ENCODE data around the gene SULT2B1. TPM values are rescaled to one million over a fixed set of nuclear protein-coding genes. Genes with fewer than 3 reads are reported as not detected.

SULT2B1 gene
- total RNA-seq, 2 experiments from 2014 or later, result not detected

GRCh38 chr19:48603001-48603400 is 51.0 kb downstream of the SULT2B1 start:
- no peak for DNase-seq
- H3K27ac Mint-ChIP-seq, result no peak overlapping the region
- no peak overlapping the region for H3K4me3 Mint-ChIP-seq
- ChIA-PET POLR2A (interaction anchor here (1.3 to 2.2 kb wide), 2 partner anchors 11 to 13 kb away, joined by 3 to 6 read pairs; partner anchors contain the start of gene FAM83E), CTCF (interaction anchor here (1.7 to 2.8 kb wide), 2 partner anchors 14 to 17 kb away, joined by 3 to 9 read pairs; no protein-coding TSS in a partner anchor)
- H3K4me1 Mint-ChIP-seq (ENCODE audit: low read depth), result no peaks in the 10 kb centered on the region
- H3K36me3 Mint-ChIP-seq (ENCODE audit: low read depth), result no peaks in the 10 kb centered on the region
- no peak for TF ChIP-seq CTCF (IDR thresholded peaks at IDR 0.05)
- ATAC-seq, result no peak
- H3K9me3 Mint-ChIP-seq, result no peaks in the 10 kb centered on the region
- intact Hi-C loops (cut with micrococcal nuclease), result no loop called here
- H3K27me3 Mint-ChIP-seq, result no peaks in the 10 kb centered on the region

GRCh38 chr19:48603449-48603848 is 51.5 kb downstream of the SULT2B1 start:
- no peaks in the 10 kb centered on the region for H3K9me3 Mint-ChIP-seq
- no peak overlapping the region for H3K27ac Mint-ChIP-seq
- H3K36me3 Mint-ChIP-seq (ENCODE audit: low read depth), result no peaks in the 10 kb centered on the region
- intact Hi-C loops (cut with micrococcal nuclease), result no loop called here
- ChIA-PET CTCF (interaction anchor here (1.7 to 2.8 kb wide), 2 partner anchors 14 to 17 kb away, joined by 3 to 9 read pairs; no protein-coding TSS in a partner anchor), POLR2A (interaction anchor here (2.2 kb wide), 1 partner anchor 13 kb away, joined by 6 read pairs; no protein-coding TSS in a partner anchor)
- DNase-seq, result no peak
- no peak for ATAC-seq
- TF ChIP-seq CTCF (IDR thresholded peaks at IDR 0.05), result no peak
- no peaks in the 10 kb centered on the region for H3K27me3 Mint-ChIP-seq
- H3K4me3 Mint-ChIP-seq, result no peak overlapping the region
- H3K4me1 Mint-ChIP-seq (ENCODE audit: low read depth), result no peaks in the 10 kb centered on the region

GRCh38 chr19:48603850-48604249 is 51.9 kb downstream of the SULT2B1 start:
- H3K27me3 Mint-ChIP-seq, result no peaks in the 10 kb centered on the region
- no peak overlapping the region for H3K4me3 Mint-ChIP-seq
- DNase-seq, result no peak
- POLR2A ChIA-PET, result interaction anchor here (2.2 kb wide), 1 partner anchor 12 kb away, joined by 6 read pairs; no protein-coding TSS in a partner anchor
- no peak for TF ChIP-seq CTCF (IDR thresholded peaks at IDR 0.05)
- no peaks in the 10 kb centered on the region for H3K4me1 Mint-ChIP-seq (ENCODE audit: low read depth)
- no peak overlapping the region for H3K27ac Mint-ChIP-seq
- intact Hi-C loops (cut with micrococcal nuclease), result no loop called here
- H3K36me3 Mint-ChIP-seq (ENCODE audit: low read depth), result no peaks in the 10 kb centered on the region
- no peaks in the 10 kb centered on the region for H3K9me3 Mint-ChIP-seq
- CTCF ChIA-PET, result interaction anchor here (1.7 kb wide), 1 partner anchor 17 kb away, joined by 3 read pairs; no protein-coding TSS in a partner anchor
- no peak for ATAC-seq

GRCh38 chr19:48606463-48607358 is 54.7 kb downstream of the SULT2B1 start, which contains the start of gene SPACA4:
Gene SPACA4, plus strand, starts transcription at chr19:48606742. Its CDS starts 237 bp downstream, at chr19:48606979.
- intact Hi-C loops (cut with micrococcal nuclease), result no loop called here
- no peak for TF ChIP-seq CTCF (IDR thresholded peaks at IDR 0.05)
- ChIA-PET CTCF (interaction anchor here (1.3 to 3.4 kb wide), 3 partner anchors 12 to 117 kb away, joined by 3 to 28 read pairs (median 15); no protein-coding TSS in a partner anchor), POLR2A (interaction anchor here (4.8 kb wide), 1 partner anchor 11 kb away, joined by 48 read pairs; the partner anchor contains the start of genes RPL18 and SPHK2)
- no peaks in the 10 kb centered on the region for H3K36me3 Mint-ChIP-seq (ENCODE audit: low read depth)
- ATAC-seq (no peak), DNase-seq (no peak)
- no peak within 1 kb of the TSS for H3K4me3 Mint-ChIP-seq
- H3K9me3 Mint-ChIP-seq, result no peaks in the 10 kb centered on the region
- no peaks in the 10 kb centered on the region for H3K27me3 Mint-ChIP-seq
- H3K27ac Mint-ChIP-seq, result no peak within 1 kb of the TSS
- H3K4me1 Mint-ChIP-seq (ENCODE audit: low read depth), result no peaks in the 10 kb centered on the region

All from activated CD8-positive, alpha-beta T cell treated with anti-CD3 and anti-CD28 coated beads for 36 hours (primary cell).